H1 (cell line): ENCODE measurements around the gene ADPRHL1. TPM values are rescaled to one million over a fixed set of nuclear protein-coding genes. Genes with fewer than 3 reads are reported as not detected.

Experiments
- CTCF ChIA-PET: fragments of 300-600 bp; sonication (Branson Sonifier 250); formaldehyde crosslinking; loops from one replicate; lab custom pipeline; 2021; ENCODE audit not compliant: partially characterized antibody; lab: Charles Lee
- POLR2A ChIA-PET: fragments of 300-600 bp; sonication (Branson Sonifier 250); formaldehyde crosslinking; loops from one replicate; lab custom pipeline; 2021; ENCODE audit warnings: inconsistent platforms; ENCODE audit not compliant: partially characterized antibody; lab: Charles Lee
- DNase-seq, 2 experiments: peaks; one replicate each; pipeline versions ENCODE4 v3.0.0 to v3.0.0-alpha.2; 2010 to 2022; ENCODE audit warnings: low spot score in 2 of 2, low read depth in 1 of 2, mixed read lengths in 1 of 2
- FAIRE-seq: peaks from 2 replicates; lab custom pipeline; 2011; peaks lifted over from hg19 to GRCh38; lab: Jason Lieb, UNC
- H2AFZ ChIP-seq: 2 replicates; pipeline ENCODE4 v1.8.1; 2012; ENCODE audit warnings: low read length, inconsistent platforms
- H2AK5ac ChIP-seq: 2 replicates; pipeline ENCODE4 v1.6.1; 2013; ENCODE audit warnings: low read depth, low read length
- H2BK120ac ChIP-seq: replicated peaks from 2 replicates; pipeline ENCODE3; 2013; ENCODE audit warnings: low read depth, low read length, inconsistent platforms
- H2BK12ac ChIP-seq: 2 replicates; pipeline ENCODE4 v1.6.1; 2013; ENCODE audit warnings: low read depth, low read length
- H2BK15ac ChIP-seq: 2 replicates; pipeline ENCODE4 v1.6.1; 2013; ENCODE audit warnings: low read length
- H2BK20ac ChIP-seq: 2 replicates; pipeline ENCODE4 v1.6.1; 2013; ENCODE audit warnings: low read length
- H2BK5ac ChIP-seq: 2 replicates; pipeline ENCODE4 v1.6.1; 2013; ENCODE audit warnings: low read depth, low read length
- H3K14ac ChIP-seq: 2 replicates; pipeline ENCODE4 v1.6.1; 2013; ENCODE audit warnings: inconsistent platforms; ENCODE audit not compliant: insufficient read length
- H3K18ac ChIP-seq: 2 replicates; pipeline ENCODE4 v1.6.1; 2013; ENCODE audit warnings: low read length; ENCODE audit errors: extremely low read depth
- H3K23ac ChIP-seq: 2 replicates; pipeline ENCODE4 v1.6.1; 2013; ENCODE audit warnings: inconsistent platforms; ENCODE audit not compliant: insufficient read length
- H3K23me2 ChIP-seq: 2 replicates; pipeline ENCODE4 v1.6.1; 2013; ENCODE audit warnings: low read depth, low read length
- H3K27ac ChIP-seq: 2 replicates; pipeline ENCODE4 v1.6.1; 2011; ENCODE audit warnings: low read depth, low read length, inconsistent platforms
- H3K27me3 ChIP-seq, 4 experiments: replicated peaks in 1 of 4; 1 replicate in 1 of 4; 2 replicates in 3 of 4; pipeline versions ENCODE4 v1.6.1 to v1.8.1; 2011 to 2013; ENCODE audit warnings: low read length in 3 of 4, mild to moderate bottlenecking in 3 of 4, inconsistent platforms in 2 of 4, mixed read lengths in 2 of 4, moderate library complexity in 1 of 4; ENCODE audit not compliant: control insufficient read depth in 3 of 4, insufficient read depth in 3 of 4; ENCODE audit errors: extremely low read depth in 1 of 4
- H3K36me3 ChIP-seq, 4 experiments: 2 replicates each; pipeline versions ENCODE4 v1.6.1 to v1.8.1; 2011 to 2013; ENCODE audit warnings: mild to moderate bottlenecking in 4 of 4, low read length in 3 of 4, moderate library complexity in 2 of 4, control low read depth in 1 of 4, inconsistent platforms in 1 of 4; ENCODE audit not compliant: insufficient read depth in 4 of 4, control insufficient read depth in 2 of 4
- H3K4ac ChIP-seq: replicated peaks from 2 replicates; pipeline ENCODE3; 2013; ENCODE audit warnings: low read length, low read depth, mixed read lengths, inconsistent platforms; ENCODE audit not compliant: insufficient read length
- H3K4me1 ChIP-seq, 4 experiments: replicated peaks in 1 of 4; 1 replicate in 1 of 4; 2 replicates in 3 of 4; pipeline versions ENCODE4 v1.6.1 to v1.8.1; 2011 to 2013; ENCODE audit warnings: low read length in 3 of 4, inconsistent platforms in 2 of 4, mixed read lengths in 1 of 4; ENCODE audit not compliant: insufficient read depth in 4 of 4, control insufficient read depth in 3 of 4
- H3K4me2 ChIP-seq, 2 experiments: 2 replicates each; pipeline versions ENCODE4 v1.6.1 to v1.8.1; 2011 to 2013; ENCODE audit warnings: low read depth in 2 of 2, low read length in 2 of 2, control low read depth in 1 of 2, inconsistent platforms in 1 of 2, mild to moderate bottlenecking in 1 of 2; ENCODE audit not compliant: insufficient read depth in 1 of 2
- H3K4me3 ChIP-seq, 4 experiments: fragments of 200-600, 300-600 bp in 1 of 4; sonication (generic), shearing (Covaris generic), sonication (Bioruptor Twin) in 1 of 4; 2 replicates each; pipeline versions ENCODE4 v1.5.1 to v1.8.1; 2011 to 2016; ENCODE audit warnings: low read length in 4 of 4, low read depth in 3 of 4, control low read depth in 2 of 4, inconsistent platforms in 2 of 4, mild to moderate bottlenecking in 2 of 4, mixed read lengths in 1 of 4, moderate library complexity in 1 of 4; ENCODE audit not compliant: insufficient read depth in 2 of 4; ENCODE audit errors: extremely low read depth in 1 of 4
- H3K56ac ChIP-seq: replicated peaks from 2 replicates; pipeline ENCODE3; 2013; ENCODE audit warnings: low read depth, mild to moderate bottlenecking, mixed read lengths, low read length, inconsistent platforms; ENCODE audit not compliant: insufficient read length
- H3K79me1 ChIP-seq: 2 replicates; pipeline ENCODE4 v1.6.1; 2013; ENCODE audit warnings: low read depth, low read length, control low read depth
- H3K79me2 ChIP-seq, 2 experiments: 2 replicates each; pipeline versions ENCODE4 v1.6.1 to v1.8.1; 2012 to 2013; ENCODE audit warnings: low read length in 2 of 2, mild to moderate bottlenecking in 2 of 2, inconsistent platforms in 1 of 2; ENCODE audit not compliant: insufficient read depth in 2 of 2, control insufficient read depth in 1 of 2
- H3K9ac ChIP-seq, 4 experiments: replicated peaks in 1 of 4; 1 replicate in 1 of 4; 2 replicates in 3 of 4; pipeline versions ENCODE4 v1.6.1 to v1.8.1; 2011 to 2013; ENCODE audit warnings: low read depth in 3 of 4, low read length in 3 of 4, control low read depth in 2 of 4, mild to moderate bottlenecking in 2 of 4, moderate library complexity in 2 of 4, inconsistent platforms in 1 of 4; ENCODE audit errors: extremely low read depth in 1 of 4
- H3K9me3 ChIP-seq, 2 experiments: 2 replicates each; pipeline versions ENCODE4 v1.6.1 to v1.8.1; 2012 to 2013; ENCODE audit warnings: mild to moderate bottlenecking in 2 of 2, moderate library complexity in 2 of 2, control low read depth in 1 of 2, inconsistent platforms in 1 of 2, low read depth in 1 of 2, low read length in 1 of 2, mixed read lengths in 1 of 2; ENCODE audit not compliant: insufficient read depth in 2 of 2
- H4K20me1 ChIP-seq, 2 experiments: replicated peaks in 1 of 2; 2 replicates each; pipeline versions ENCODE3 to v1.8.1; 2011 to 2013; ENCODE audit warnings: inconsistent platforms in 2 of 2, low read length in 2 of 2, mild to moderate bottlenecking in 1 of 2; ENCODE audit not compliant: insufficient read depth in 2 of 2, control insufficient read depth in 1 of 2
- H4K5ac ChIP-seq: 2 replicates; pipeline ENCODE4 v1.6.1; 2013; ENCODE audit warnings: low read length, low read depth, mixed read lengths, inconsistent platforms; ENCODE audit not compliant: insufficient read length
- H4K8ac ChIP-seq: 2 replicates; pipeline ENCODE4 v1.8.0; 2013; ENCODE audit warnings: mild to moderate bottlenecking, moderate library complexity, low read length, inconsistent platforms; ENCODE audit not compliant: insufficient read depth; ENCODE audit errors: extremely low read depth
- H4K91ac ChIP-seq: replicated peaks from 2 replicates; pipeline ENCODE3; 2013; ENCODE audit warnings: low read length, mixed read lengths, inconsistent platforms; ENCODE audit not compliant: insufficient read length
- RXRA ChIP-seq: IDR thresholded peaks from 2 replicates; pipeline ENCODE4 v1.6.1; 2011; ENCODE audit warnings: low read depth, mild to moderate bottlenecking, low read length, moderate library complexity; ENCODE audit not compliant: insufficient read depth
- WGBS, 2 experiments: shearing (Covaris generic) in 1 of 2; methylation state at CpG; one replicate each; pipeline versions ENCODE4 v1.1.6 to v1.1.7; 2013 to 2015; ENCODE audit warnings: low lambda C conversion rate in 2 of 2, mixed read lengths in 2 of 2, inconsistent platforms in 1 of 2, low coverage in 1 of 2, missing lambda C conversion rate in 1 of 2; ENCODE audit not compliant: insufficient replicate concordance in 2 of 2, insufficient coverage in 1 of 2, insufficient read length in 1 of 2; ENCODE audit errors: extremely low coverage in 1 of 2, missing lambda C conversion rate in 1 of 2; 5-methylcytosine and 5-hydroxymethylcytosine counted together
- polyA plus RNA-seq, 7 experiments: library from polyadenylated mRNA; depleted of rRNA in 3 of 7; stranded (reverse) in 5 of 7; unstranded in 2 of 7; fragments of >200 nt in 5 of 7; fragments of 200-250 nt in 2 of 7; gene quantifications; 1 replicate in 5 of 7; 2 replicates in 1 of 7; 4 replicates in 1 of 7; pipeline versions ENCODE4 v1.2.1 to v1.2.3, GENCODE V29; 2011 to 2013; ENCODE audit warnings: missing spikeins in 2 of 7, mixed read lengths in 2 of 7
- total RNA-seq: library from RNA; stranded (reverse); fragmentation: NEBNext Ultra II Directional; extraction: Animal tissue kit (Norgen Biotek cat#: 25700); gene quantifications from 2 replicates; pipeline ENCODE4 v1.2.1, GENCODE V29; 2021

Gene ADPRHL1
- total and polyA plus RNA-seq, 2 of the 8 experiments (the other 6 are each of a cell fraction or from before 2014, with no cell fraction given), result 0.74 to 1.7 TPM

DNA sequence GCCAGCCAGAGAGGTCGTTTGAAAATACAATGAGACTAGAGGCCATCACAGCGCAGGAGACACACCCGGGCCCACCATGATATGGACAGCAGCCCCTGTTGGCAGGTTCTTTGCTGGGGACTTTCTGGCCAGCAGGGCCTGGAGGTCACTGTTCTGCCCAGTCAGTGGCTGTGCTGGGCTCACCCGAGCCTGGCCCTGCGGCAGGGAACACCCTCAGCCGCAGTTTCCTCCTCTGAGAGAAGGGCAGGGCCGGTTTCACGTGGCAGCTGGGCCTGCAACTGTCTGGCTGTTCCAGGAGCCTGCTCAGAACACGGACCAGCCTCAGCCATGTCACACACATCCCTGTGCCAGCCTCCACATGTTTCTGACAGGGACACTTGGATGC is 39.4 kb downstream of the ADPRHL1 start:
- ChIA-PET CTCF (interaction anchor here (1.0 to 2.0 kb wide), 2 partner anchors 11 to 23 kb away, joined by 3 to 5 read pairs; no protein-coding TSS in a partner anchor), POLR2A (no interaction called here)
- Histone ChIP-seq H2BK15ac (no peak overlapping the region), H4K8ac (no peak overlapping the region), H3K23ac (no peak overlapping the region), H2BK120ac (no peak overlapping the region), H3K27ac (no peak overlapping the region), H2BK20ac (no peak overlapping the region), H3K79me2 (no peaks in the 10 kb centered on the region), H2AK5ac (no peak overlapping the region), H3K4me3 (no peak overlapping the region), H4K20me1 (peaks cover 0 to 1% of the 10 kb centered on the region in 2 experiments), H3K9ac (no peak overlapping the region), H2BK5ac (no peak overlapping the region), H4K5ac (no peak overlapping the region), H3K36me3 (no peaks in the 10 kb centered on the region), H3K79me1 (no peaks in the 10 kb centered on the region), H3K4ac (no peak overlapping the region), H2AFZ (no peak overlapping the region), H3K9me3 (no peaks in the 10 kb centered on the region; a peak in 1 of 4 replicates), H2BK12ac (0 out of 2 replicates have a peak overlapping the region, but pooled peaks have one; percentile 9), H3K18ac (no peak overlapping the region), H3K23me2 (no peaks in the 10 kb centered on the region), H3K56ac (no peak overlapping the region), H3K4me2 (no peak overlapping the region), H3K27me3 (no peaks in the 10 kb centered on the region), H4K91ac (no peak overlapping the region), H3K4me1 (peaks cover 0 to 7% (median 0%) of the 10 kb centered on the region in 4 experiments; a peak in 2 of 7 replicates), H3K14ac (no peak overlapping the region)
- 86% methylated on average over 9 of the region's 9 CpGs; no CpG with 5 or more reads in 1 of the 2 experiments for WGBS, 2 experiments
- DNase-seq (no peak), FAIRE-seq (no peak)
- no peak for TF ChIP-seq RXRA
